K562 (cell line): ENCODE measurements around the gene CEACAM21. TPM values are rescaled to one million over a fixed set of nuclear protein-coding genes. Genes with fewer than 3 reads are reported as not detected.

ENCODE experiments used
- CBX8 ChIP-seq: fragments of 200-600 bp; sonication (generic); IDR thresholded peaks from 2 replicates; pipeline ENCODE4 v1.6.1; 2012; ENCODE audit warnings: borderline replicate concordance, mixed run types, low read depth, mild to moderate bottlenecking, moderate library complexity, mixed read lengths, low read length, control low read depth, inconsistent platforms; ENCODE audit not compliant: poor library complexity, severe bottlenecking; ENCODE audit errors: extremely low read depth
- CHD1 ChIP-seq: fragments of 200-600 bp; sonication (generic); IDR thresholded peaks from one replicate; pipeline ENCODE4 v1.6.1; 2012; ENCODE audit warnings: mild to moderate bottlenecking, moderate library complexity, low read length, inconsistent platforms
- E2F5 ChIP-seq: sonication (generic); formaldehyde crosslinking; IDR thresholded peaks from 2 replicates; pipeline ENCODE4 v1.8.0; 2022; ENCODE audit warnings: mild to moderate bottlenecking, missing genetic modification reagents
- ELK1 ChIP-seq: sonication (generic); formaldehyde crosslinking; IDR thresholded peaks from 2 replicates; pipeline ENCODE4 v1.8.1; 2022; ENCODE audit warnings: missing genetic modification reagents
- ILF3 ChIP-seq: fragments of 450-650 bp; IDR thresholded peaks from 2 replicates; pipeline ENCODE4 v1.6.1; 2018; ENCODE audit warnings: antibody characterized with exemption, mild to moderate bottlenecking, moderate library complexity, borderline replicate concordance
- MAX ChIP-seq: sonication (generic); formaldehyde crosslinking; IDR thresholded peaks from 2 replicates; pipeline ENCODE4 v1.9.0; 2022; ENCODE audit warnings: mild to moderate bottlenecking, missing genetic modification reagents
- MECOM ChIP-seq: fragments of 250-450 bp; sonication (Bioruptor Pico); IDR thresholded peaks from 2 replicates; pipeline ENCODE4 v1.8.0; 2022; ENCODE audit warnings: inconsistent platforms
- NKRF ChIP-seq: fragments of 450-650 bp; IDR thresholded peaks from 2 replicates; pipeline ENCODE4 v1.6.1; 2016; ENCODE audit warnings: borderline replicate concordance
- NR3C1 ChIP-seq: sonication (generic); formaldehyde crosslinking; IDR thresholded peaks from 2 replicates; pipeline ENCODE4 v1.8.1; 2022; ENCODE audit warnings: missing genetic modification reagents
- PCBP1 ChIP-seq: fragments of 200-400 bp; formaldehyde crosslinking; IDR thresholded peaks from 2 replicates; pipeline ENCODE4 v1.6.1; 2018; ENCODE audit warnings: mild to moderate bottlenecking, low read depth, low read length; ENCODE audit not compliant: poor library complexity, severe bottlenecking
- POLR2B ChIP-seq: fragments of 450-650 bp; IDR thresholded peaks from 2 replicates; pipeline ENCODE4 v1.6.1; 2018; ENCODE audit warnings: low read depth; ENCODE audit not compliant: partially characterized antibody
- PRMT5 ChIP-seq: sonication (generic); formaldehyde crosslinking; IDR thresholded peaks from 2 replicates; pipeline ENCODE4 v1.5.0; 2020; ENCODE audit warnings: missing genetic modification reagents
- RFX1 ChIP-seq: fragments of 450-650 bp; IDR thresholded peaks from 2 replicates; pipeline ENCODE4 v1.6.1; 2016; ENCODE audit warnings: mild to moderate bottlenecking, moderate library complexity
- SREBF2 ChIP-seq: sonication (generic); formaldehyde crosslinking; IDR thresholded peaks from 2 replicates; pipeline ENCODE4 v1.4.0; 2020; ENCODE audit warnings: mild to moderate bottlenecking, missing genetic modification reagents
- TARDBP ChIP-seq: fragments of 450-650 bp; IDR thresholded peaks from 2 replicates; pipeline ENCODE4 v1.6.1; 2016
- TEAD1 ChIP-seq, 2 experiments: fragments of 450-650 bp in 1 of 2; sonication (generic) in 1 of 2; formaldehyde crosslinking; IDR thresholded peaks; 2 replicates each; pipeline versions ENCODE4 v1.4.0 to v1.8.0; 2020 to 2022; ENCODE audit warnings: mild to moderate bottlenecking in 2 of 2, missing genetic modification reagents in 1 of 2
- TFE3 ChIP-seq: fragments of 450-650 bp; formaldehyde crosslinking; IDR thresholded peaks from 2 replicates; pipeline ENCODE4 v1.4.0; 2020; ENCODE audit warnings: mild to moderate bottlenecking, mixed read lengths
- ZC3H11A ChIP-seq: IDR thresholded peaks from 2 replicates; pipeline ENCODE4 v1.6.1; 2012; ENCODE audit warnings: low read depth, low read length, improper control_type of control experiment
- ZEB2 ChIP-seq: fragments of 450-650 bp; IDR thresholded peaks from 2 replicates; pipeline ENCODE4 v1.6.1; 2016
- ZNF217 ChIP-seq: sonication (generic); formaldehyde crosslinking; IDR thresholded peaks from 2 replicates; pipeline ENCODE4 v1.8.0; 2022; ENCODE audit warnings: mild to moderate bottlenecking, missing genetic modification reagents
- ZNF311 ChIP-seq: fragments of 250-450 bp; sonication (Bioruptor Pico); IDR thresholded peaks from 2 replicates; pipeline ENCODE4 v1.4.0; 2020; ENCODE audit warnings: mild to moderate bottlenecking, moderate library complexity
- polyA plus RNA-seq, 8 experiments: library from polyadenylated mRNA; depleted of rRNA in 4 of 8; stranded (reverse) in 5 of 8; unstranded in 3 of 8; fragments of >200 nt; fragmentation: Nextera tagmentation in 2 of 8; fragmentation: Illumina TruSeq in 1 of 8; extraction: Ambion mirVana in 2 of 8; extraction: Trizol in 1 of 8; gene quantifications; 2 replicates each; pipeline versions ENCODE4 v1.2.1 to v1.2.3, GENCODE V29; 2011 to 2014; ENCODE audit warnings: inconsistent platforms in 1 of 8, missing spikeins in 1 of 8
- total RNA-seq, 7 experiments: library from RNA; depleted of rRNA in 6 of 7; stranded (reverse); fragments of >200 nt in 6 of 7; fragmentation: Illumina TruSeq in 2 of 7; extraction: Trizol in 2 of 7; gene quantifications; 2 replicates each; pipeline versions ENCODE4 v1.2.1 to v1.2.3, GENCODE V29; 2011 to 2021; ENCODE audit warnings: low replicate concordance in 1 of 7

The CEACAM21 gene
- total and polyA plus RNA-seq, 9 of the 15 experiments (the other 6 are each of a cell fraction or from before 2014, with no cell fraction given), result 0.06 to 0.40 (median 0.18) TPM; not detected in 1

- TF ChIP-seq MAX (CRISPR knock-in tag), result no peak
- no peak for TF ChIP-seq ZNF217 (CRISPR knock-in tag)
- no peak for TF ChIP-seq POLR2B
- no peak for TF ChIP-seq CHD1
- peak; percentile 97 for TF ChIP-seq TEAD1 (CRISPR knock-in tag; IDR thresholded peaks at IDR 0.05)
- no peak for TF ChIP-seq TFE3 (CRISPR knock-in tag)
- no peak for TF ChIP-seq ILF3
- TF ChIP-seq RFX1, result no peak
- TF ChIP-seq ZNF311 (CRISPR knock-in tag), result no peak
- TF ChIP-seq SREBF2 (CRISPR knock-in tag), result no peak
- TF ChIP-seq MECOM (CRISPR knock-in tag), result no peak
- no peak for TF ChIP-seq NR3C1 (CRISPR knock-in tag)
- 0 out of 2 replicates have a peak, but pooled peaks have one; percentile 27 for TF ChIP-seq PRMT5 (CRISPR knock-in tag)
- no peak for TF ChIP-seq ZEB2
- TF ChIP-seq NKRF, result no peak
- no peak for TF ChIP-seq TARDBP
- no peak for TF ChIP-seq ELK1 (CRISPR knock-in tag)
- TF ChIP-seq ZC3H11A, result no peak
- no peak for TF ChIP-seq E2F5 (CRISPR knock-in tag)
- no peak for TF ChIP-seq PCBP1
- no peak for TF ChIP-seq CBX8
Observed at GRCh38 chr19:41588497-41589209, 12.7 kb downstream of the CEACAM21 start (continued).
